Glomerular endothelial cell (primary cell): Measurements from ENCODE around the gene CLDN11. TPM values are rescaled to one million over a fixed set of nuclear protein-coding genes. Genes with fewer than 3 reads are reported as not detected.

Source experiments
- DNase-seq: peaks from one replicate; pipeline ENCODE4 v3.0.0-alpha.2; 2011; ENCODE audit warnings: low read depth, low spot score; ENCODE audit errors: extremely low read depth
- total RNA-seq: library from RNA; depleted of rRNA; stranded (reverse); fragments of >200 nt; gene quantifications from 2 replicates; pipeline ENCODE4 v1.2.3, GENCODE V29; 2015

The CLDN11 gene
- total RNA-seq: 111 and 158 TPM in 2 replicates

DNA sequence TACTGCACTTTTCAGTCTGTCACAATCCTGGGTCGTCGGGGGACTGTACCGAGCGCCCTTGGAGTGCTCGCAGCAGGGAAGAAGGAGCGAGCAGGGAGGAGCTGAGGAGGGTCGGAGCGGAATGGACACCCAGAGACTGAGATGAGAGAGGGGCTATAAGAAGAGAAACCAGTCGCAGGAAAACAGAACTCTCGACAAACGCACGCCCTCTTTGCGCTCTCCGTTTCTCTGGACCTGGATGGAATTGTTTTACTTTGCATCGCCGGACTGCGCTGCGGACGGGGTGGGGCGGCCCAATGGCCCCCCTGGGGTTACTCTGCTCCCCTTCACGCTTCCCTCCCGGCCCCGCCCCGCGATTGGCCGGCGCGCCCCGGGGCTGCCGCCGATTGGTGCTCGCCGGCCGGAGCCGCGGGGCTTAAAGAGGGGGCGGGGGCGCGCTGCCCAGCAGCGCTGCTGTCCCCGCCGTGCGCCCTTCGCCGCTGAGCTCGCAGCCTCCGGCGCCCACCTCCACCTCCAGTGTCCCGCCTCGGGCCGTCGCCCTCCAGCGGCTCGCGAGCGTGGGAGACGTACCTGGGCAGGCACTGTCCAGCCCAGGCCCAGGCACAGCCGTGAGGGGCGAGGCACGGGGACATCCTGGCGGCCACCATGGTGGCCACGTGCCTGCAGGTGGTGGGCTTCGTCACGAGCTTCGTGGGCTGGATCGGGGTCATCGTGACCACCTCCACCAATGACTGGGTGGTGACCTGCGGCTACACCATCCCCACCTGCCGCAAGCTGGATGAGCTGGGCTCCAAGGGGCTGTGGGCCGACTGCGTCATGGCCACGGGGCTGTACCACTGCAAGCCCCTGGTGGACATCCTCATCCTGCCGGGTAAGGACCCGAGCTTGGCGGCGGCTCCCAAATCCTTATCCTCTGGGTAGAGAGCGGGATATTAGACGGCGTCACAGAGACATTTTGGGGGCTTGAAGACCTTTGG is at the start of gene CLDN11:
CLDN11 (plus strand) TSS at position 447 of the 977 bp plus-strand sequence; CDS start at position 646, 199 bp downstream.
- DNase-seq: no peak

DNA sequence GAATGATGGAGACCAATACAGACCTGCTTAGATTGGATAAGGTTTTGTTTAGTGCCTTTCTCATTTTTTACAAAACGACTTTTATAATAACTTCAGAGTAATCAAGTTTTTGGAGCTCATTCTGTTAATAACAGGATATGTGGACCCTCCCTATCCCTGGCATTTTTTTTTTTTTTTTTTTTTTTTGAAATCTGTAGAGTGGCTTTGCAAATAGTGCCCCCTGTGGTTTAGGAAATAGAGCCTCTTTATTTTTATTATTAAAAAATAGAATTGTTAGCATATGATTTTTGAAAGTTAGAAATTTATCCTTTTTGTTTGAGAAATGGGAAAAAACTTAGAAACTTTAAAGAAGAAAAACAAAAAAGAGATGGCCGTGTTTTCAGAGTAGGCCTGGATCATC is 49.7 kb upstream of the CLDN11 start:
- DNase-seq: no peak

DNA sequence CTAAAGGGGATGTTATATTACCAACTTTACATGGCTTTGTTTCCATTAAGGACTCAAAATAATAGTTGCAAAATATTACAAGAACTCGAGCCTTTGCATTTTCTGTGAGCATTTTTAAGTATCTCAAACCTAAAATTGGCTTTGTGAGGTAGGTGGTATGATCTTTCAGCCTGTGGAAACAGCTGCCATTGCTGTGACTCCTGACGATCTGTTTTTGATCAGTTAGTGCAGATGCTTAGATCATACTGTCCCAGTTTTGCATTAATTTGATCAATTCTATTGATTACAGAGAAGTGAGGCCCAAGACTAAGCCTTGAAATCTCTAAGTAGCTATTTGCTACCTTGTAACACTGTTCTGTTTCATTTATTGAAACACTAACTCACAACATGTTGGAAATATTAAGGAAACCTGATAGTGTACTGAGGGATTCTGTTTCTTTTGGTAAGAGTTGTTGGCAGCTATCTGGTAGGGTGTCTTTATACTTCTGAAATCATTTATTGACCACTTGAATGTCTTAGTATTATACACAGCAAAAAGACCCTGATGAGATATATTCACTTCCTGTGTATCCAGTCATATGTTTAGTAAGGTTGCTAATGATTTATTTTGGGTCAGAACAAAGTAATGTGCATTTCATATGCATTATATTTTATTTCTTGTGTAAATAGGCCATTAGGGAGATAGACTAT is 46.3 kb upstream of the CLDN11 start:
- DNase-seq: no peak

DNA sequence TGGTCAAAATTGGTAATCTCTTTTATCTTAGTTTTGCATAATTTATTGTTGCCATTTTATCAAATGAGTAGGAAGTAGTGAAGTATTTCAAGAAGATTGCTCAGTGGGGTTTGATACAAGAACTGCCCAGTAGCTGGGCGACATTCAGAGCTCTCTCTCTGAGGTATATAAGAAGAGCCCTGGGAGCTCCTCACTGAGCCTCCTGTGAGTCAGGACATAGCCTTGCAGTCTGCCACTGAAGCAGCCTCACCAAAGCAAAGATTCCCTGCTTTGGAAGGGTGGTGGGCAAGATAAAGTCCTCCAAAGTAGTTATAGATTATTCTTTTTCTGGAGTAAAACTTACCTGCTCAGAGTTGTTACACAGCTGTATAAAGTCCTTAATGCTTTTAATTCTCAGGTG is 35.1 kb upstream of the CLDN11 start:
- DNase-seq: no peak

DNA sequence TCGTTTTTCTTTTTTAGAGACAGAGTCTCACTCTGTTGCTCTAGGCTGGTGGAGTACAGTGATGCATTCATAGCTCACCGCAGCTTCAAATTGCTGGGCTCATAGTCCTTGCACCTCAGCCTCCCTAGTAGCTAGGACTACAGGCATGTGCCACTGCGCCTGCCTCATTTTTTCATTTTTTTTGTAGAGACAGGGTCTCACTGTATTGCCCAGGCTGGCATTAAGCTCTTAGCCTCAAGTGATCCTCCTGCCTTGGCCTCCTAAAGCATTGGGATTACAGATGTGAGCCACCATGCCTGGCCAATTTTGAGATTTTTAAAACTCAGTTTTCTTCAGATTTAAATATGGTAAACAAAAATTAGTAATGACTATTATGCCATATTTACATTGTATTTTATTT is 32.2 kb upstream of the CLDN11 start:
- no peak for DNase-seq

DNA sequence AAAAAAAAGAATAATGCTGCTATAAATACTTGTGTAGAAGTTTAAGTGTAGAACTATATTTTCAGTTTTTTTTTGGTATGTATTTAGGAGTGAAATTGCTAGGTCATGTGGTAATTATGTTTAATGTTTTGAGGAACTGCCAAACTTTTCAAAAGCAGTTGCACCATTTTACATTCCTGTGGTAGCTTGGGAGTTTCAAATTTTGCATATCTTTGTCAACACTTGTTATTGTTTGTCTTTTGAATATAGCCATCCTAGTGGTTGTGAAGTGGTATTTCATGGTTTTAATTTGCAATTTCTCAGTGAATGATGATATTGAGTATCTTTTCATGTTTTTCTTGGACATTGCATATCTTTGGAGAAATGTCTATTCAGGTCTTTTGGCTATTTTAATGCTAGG is 30.7 kb upstream of the CLDN11 start:
- no peak for DNase-seq

DNA sequence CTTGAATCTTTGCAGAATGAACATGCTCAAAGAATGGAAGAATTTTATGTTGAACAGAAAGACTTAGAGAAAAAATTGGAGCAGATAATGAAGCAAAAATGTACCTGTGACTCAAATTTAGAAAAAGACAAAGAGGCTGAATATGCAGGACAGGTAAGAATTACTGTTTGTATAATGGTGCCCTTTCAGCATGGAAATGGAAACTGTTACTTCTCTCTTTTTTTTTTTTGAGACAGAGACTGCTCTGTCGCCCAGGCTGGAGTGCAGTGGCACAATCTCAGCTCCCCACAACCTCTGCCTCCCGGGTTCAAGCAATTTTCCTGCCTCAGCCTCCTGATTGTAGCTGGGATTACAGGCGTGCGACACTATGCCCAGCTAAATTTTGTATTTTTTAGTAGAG is 27.6 kb upstream of the CLDN11 start:
- no peak for DNase-seq

DNA sequence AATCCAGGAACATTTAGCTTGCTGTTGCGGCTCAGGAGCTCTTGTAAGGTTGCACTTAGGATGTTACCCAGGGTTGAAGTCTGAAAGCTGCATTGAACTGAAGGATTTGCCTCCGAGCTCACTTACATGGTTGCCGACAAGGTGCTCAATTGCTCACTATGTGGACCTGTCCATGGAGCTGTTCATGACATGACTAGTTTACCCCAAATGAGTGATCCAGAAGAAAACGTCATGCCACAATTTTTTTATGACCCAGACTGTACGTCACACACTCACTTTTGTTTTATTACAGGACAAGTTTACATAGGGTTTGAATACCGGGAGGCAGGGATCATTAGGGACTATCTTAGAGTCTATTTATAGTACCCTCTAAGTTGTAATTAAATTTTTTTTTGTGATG is 21.0 kb upstream of the CLDN11 start:
- DNase-seq: no peak

DNA sequence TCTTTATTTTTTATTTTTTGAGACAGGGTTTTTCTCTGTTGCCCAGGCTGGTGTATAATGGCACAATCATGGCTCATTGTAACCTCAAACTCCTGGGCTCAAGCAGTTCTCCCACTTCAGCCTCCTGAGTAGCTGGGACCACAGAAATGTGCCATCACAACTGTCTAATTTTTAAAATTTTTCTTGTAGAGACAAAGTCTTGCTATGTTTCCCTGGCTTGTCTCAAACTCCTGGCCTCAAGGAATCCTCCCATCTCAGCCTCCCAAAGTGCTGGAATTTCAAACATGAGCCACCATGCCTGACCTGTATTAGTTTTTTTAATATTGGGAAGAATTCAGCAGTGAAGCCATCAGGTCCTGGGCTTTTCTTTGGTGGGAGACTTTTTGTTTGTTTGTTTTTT is 13.6 kb upstream of the CLDN11 start:
- DNase-seq: no peak

DNA sequence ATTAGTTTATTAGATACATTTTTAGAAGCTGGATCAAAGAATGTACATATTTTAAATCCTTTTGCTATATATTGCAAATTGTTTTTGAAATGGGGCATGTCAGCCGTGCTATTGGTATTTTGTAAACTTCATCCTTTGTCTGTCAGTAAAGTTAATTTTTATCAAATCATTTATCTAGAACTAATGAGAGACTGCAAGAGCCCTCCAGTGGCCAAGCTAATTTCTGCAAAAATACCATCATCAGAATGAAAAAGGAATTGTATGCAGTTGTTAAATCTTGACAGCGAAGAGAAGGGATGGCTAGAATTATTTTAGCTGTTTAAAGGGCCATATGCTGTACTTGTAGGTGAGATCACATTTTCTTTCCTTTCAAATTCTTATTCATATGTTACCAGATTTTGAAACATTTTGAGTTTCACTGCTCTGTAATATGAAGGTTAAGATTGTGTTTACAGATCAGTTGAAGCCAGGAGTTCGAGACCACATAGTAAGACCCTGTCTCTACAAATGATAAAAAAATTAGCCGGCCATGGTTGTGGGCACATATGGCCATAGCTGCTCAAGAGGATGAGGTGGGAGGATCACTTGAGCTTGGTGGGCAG is 8.1 kb upstream of the CLDN11 start:
- peak; percentile 23 for DNase-seq

DNA sequence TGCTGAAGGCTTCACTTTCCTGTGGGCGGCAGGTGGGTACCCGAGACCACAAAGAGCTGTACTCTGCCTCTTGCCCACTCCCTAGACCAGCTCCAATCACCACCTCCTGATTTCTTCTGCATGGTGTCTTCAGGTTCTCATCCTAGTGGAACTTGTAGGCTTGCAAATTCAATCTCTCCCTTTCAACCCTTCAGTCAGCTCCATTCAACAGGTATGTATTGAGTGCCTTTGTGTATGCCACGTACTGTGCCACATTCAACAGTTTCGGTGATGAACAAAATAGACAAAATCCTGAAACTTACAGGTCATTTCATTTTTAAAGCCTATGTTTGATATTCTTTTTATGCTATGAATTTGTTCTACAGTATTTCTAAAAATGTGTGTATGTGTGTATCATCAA is 5.4 kb upstream of the CLDN11 start:
- no peak for DNase-seq

DNA sequence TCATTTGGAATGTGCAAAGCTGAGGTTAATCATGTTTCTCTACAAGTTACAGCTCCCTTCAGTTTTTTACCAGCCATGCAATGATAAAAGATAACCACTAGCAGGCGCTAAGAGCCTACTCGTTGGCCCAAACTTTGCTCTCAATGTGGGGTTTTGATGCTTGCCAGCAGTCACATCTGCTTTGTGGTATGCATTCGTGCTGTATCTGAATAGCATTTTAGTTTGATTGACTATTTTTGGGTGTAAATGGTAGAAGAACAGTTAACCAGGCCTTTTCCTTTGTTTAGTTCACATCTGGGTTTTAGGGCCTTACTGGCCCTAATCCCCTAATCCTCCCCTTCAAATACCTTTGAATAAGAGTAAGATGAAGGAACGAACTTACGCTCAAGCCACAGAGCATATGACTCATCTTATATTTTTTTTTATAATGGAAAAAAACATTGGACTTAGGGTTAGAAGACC is 4.4 kb upstream of the CLDN11 start:
- peak; percentile 68 for DNase-seq

DNA sequence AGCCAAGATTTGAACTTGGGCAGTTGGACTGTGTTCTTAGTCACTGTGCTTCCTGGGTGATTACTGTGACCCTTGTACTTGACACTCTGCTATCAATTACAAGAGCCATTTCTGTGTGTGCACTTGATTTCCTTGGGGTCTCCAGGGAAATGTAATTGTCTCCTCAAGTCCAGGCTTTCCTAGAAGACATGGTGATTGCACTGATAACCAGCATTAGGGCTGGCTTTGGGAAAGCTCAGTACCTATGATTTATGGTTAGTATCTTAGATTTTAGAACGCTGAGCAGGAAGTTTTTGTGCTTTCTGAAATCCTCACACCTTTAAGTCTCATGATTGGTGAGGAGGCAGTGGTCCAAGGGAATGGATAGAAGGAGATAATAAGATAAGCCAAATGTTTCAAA is 1.6 kb upstream of the CLDN11 start:
- DNase-seq: no peak

DNA sequence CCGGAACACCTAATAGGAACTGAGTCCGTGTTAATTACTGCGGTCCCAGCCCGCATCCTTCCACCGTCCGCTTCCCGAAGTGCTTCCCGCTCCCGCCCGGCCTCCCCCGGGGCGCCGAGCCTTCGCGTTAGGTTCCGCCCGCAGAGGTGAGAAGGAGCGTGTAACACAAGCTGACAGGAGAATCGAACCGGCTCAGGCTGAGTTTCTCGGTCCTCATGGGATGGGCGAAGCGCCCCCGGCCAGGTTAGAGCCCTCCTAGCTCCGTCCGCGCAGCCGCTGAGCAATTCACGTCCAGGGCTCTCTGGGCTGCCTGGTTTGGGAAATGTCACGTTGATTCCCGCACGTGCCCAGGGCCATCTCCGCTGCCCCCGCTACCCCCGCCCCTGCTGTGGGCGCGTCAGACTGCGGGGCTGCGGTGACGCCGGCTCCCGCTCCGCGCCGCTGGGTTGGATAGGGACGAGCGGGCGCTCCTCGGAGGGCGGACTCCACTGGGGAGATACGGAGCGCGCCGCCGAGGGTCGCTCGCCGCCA is 954 bp downstream of the CLDN11 start:
- no peak for DNase-seq

DNA sequence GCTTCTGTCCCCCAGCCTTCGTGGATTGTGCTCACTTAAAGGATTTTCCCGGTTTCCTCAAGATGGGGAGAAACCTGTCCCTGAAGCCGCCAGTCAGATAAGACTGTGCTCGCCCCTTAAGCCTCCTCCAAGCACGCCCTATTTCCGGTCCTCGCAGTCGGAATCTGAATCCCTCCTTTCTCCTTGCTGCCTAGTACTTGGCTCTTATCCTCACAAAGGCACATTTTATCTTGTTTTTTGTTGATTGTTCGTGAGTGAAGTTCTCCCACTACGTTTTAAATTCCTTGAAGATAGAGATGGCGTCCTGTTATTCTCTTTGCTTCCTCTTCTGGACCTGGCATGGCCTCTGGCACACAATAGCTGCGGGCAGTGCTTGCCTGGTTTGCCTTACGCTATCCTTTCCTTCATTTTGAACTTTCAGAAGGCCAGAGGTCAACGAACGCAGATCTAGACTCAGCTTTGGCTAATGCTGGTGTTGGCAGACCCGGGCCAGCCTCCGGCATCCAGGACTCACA is 1.7 kb downstream of the CLDN11 start:
- DNase-seq: no peak

DNA sequence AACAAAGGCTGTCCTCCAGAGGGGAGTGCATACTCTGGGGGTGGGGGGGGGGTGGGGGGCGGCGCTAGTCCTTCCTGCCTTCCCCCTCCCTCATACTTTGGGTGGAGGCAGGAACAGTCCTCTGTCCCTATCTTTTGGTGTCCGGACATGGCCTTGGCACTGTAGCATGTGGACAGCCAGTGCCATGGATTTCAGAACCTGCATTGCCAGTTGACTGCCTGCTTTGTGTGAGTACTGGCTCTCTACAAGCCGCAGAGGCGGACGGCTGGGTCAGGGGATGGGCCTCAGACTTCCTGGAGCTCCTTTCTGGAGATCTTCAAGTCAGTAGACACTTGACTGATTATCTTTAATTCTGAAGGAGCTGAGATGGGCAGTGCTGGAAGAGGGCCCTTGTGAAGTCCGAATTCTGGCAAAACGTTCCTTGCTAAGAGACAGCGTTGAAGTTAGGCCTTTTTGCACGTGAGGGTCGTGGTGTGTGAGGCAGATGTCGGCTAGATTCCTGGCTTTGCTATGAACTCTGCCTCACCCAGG is 2.5 kb downstream of the CLDN11 start:
- no peak for DNase-seq

DNA sequence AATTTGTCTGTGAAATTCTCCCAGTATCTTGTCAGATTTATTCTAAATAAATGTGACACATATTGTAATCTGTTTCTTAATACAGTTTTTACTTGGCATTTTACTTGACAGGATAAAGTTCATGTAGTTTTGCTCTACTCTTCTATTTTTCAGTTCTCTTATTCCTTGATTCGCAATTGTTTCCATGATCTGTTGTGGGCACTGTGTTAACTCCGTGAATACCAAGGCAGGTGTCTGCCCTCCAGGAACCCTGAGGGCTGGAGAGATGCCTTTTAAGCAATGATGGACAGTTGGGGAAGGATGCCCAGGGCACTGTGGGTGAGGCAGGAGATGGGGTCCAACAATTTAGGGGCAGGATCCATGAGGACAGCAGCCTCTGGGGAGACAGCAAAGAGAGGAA is 3.1 kb downstream of the CLDN11 start:
- no peak for DNase-seq

DNA sequence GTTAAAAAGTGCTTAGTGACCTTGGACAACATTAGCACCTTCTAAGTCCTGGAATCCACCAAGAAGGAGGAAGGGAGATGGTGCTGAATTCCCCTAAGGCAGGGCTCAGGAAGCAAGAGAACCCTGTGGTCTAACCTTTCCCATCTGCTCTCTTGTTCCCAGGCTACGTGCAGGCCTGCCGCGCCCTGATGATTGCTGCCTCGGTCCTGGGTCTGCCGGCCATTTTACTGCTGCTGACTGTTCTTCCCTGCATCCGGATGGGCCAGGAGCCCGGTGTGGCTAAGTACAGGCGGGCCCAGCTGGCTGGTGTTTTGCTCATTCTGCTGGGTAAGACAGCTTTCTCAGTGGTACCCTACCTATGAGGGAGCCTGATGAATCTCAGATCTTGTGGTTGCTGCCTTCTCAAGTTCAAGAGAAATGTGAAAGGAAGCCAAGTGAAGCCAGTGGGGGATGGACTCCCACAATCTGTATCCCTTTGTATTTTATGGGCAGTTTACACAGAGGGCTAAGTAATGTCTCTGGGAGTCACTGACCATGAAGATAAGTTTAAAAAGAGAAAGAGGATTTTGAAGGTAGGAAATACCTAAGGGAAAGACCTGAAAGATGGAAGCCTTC is 4.4 kb downstream of the CLDN11 start:
- no peak for DNase-seq

DNA sequence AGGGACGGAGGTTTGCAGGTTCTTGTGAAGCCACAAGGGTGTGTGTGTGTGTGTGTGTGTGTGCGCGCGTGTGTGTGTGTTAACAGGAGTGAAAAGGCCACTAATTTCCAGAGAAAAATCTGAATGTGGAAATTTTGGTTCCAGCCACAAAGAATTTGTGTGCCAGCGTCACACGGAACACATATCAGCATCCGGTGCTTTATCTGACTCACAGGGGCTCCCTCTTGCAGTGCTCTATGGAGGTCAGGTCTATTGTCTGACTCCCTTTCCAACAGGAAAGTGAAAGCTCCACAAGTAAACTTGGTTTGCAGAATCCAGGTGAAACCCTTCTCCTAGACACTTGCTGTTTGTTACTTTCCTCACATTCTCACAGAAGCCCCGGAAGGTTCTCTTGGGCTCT is 6.2 kb downstream of the CLDN11 start:
- DNase-seq: no peak

DNA sequence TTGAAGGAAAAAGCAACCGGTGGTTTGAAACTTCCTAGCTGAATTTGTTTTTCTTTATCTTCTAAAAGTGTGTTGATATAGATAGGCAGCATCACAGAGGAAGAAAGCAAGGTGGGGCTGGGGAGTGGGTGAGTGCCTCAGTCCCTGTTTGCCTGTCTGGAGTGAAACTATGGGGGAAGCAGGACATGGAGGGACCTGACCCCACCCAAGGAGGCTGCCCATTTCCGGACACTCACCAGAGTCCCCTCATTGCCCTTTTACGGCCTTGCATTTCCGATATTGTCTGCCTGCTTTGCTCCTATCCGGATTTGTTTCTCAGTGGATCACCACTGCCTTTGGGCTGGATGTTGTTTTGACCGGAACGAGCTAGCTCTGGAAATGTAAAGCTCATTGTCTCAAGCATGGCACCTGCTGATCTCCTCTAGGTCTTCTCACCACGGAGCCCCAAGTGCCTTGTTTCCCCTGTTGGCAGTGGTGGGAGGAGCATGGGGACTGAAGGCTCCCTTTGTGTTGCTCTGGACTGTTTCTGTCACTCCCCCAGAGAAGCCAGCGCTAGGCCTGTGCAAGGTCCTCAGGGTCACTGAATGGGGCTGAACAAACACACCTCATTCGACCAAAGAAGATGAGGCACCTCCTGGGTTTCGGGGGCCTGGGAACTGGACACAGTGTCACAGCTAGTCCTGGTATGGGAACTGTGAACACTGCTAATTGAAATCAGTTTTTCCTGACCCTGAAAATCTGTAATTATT is 7.0 kb downstream of the CLDN11 start:
- no peak for DNase-seq
